ENCODE results near the gene CCDC91. TPM values are rescaled to one million over a fixed set of nuclear protein-coding genes. Genes with fewer than 3 reads are reported as not detected.
A peak's percentile ranks its signal among the peaks of the same experiment; 100 is the strongest.
"Not testable (repeated sequence)": the region's sequence is repeated elsewhere in the genome, so short reads cannot be mapped to it uniquely, and the experiment has no call there.

The CCDC91 gene
- polyA plus RNA-seq, 1 donor = 36.0 TPM

DNA sequence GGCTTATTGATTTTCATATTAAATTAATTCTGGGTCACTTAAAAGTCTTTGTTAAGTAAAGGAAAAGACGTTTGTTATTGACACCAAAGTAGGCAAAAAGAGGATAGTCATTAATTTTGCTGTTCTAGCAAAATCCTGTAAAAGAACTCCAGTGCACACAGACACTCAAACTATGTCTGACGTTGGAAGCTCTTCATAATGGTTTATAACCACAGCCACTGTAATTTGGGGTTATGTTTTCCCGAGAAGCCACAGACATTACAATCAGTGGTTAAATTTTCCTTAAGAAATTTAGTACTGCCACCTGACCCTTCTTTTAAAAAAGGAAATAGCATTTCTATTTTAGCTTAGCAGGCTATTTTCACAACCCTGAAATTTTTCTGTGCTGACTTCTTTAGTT is 267.5 kb downstream of the CCDC91 start:
- no peak for DNase-seq

- no peak for DNase-seq
Measured at GRCh38 chr12:28459481-28459880, 269.2 kb downstream of the CCDC91 start.

GRCh38 chr12:28460420-28461130 is 270.3 kb downstream of the CCDC91 start:
- DNase-seq = no peak

DNA sequence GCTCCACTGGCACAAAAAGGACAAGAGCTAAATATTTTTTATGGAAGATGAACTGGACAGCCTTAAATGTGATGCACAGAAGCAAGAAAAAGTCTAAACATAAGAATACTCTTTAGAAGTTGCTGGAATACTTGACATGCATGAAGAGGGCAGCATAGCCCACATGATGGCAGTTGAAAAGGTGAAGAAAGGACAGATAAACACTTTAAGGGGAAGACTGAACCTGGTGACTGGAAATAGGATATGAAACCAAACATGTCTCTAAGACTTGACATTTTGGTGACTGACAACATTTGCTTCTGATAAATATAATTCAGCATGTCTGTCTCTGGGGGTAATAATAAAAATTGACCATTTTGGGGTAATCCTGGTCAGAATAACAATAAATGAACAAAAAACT is 273.1 kb downstream of the CCDC91 start:
- no peak for DNase-seq

GRCh38 chr12:28471762-28472161 is 281.5 kb downstream of the CCDC91 start:
- not testable (repeated sequence) for DNase-seq

DNA sequence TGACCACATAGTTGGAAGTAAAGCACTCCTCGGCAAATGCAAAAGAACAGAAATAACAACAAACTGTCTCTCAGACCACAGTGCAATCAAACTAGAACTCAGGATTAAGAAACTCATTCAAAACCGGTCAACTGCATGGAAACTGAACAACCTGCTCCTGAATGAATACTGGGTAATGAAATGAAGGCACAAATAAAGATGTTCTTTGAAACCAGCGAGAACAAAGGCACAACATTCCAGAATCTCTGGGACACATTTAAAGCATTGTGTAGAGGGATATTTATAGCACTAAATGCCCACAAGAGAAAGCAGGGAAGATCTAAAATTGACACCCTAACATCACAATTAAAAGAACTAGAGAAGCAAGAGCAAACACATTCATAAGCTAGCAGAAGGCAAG is 285.9 kb downstream of the CCDC91 start:
- not testable (repeated sequence) for DNase-seq

- DNase-seq = not testable (repeated sequence)
Measured at GRCh38 chr12:28479097-28479496, 288.8 kb downstream of the CCDC91 start.

DNA sequence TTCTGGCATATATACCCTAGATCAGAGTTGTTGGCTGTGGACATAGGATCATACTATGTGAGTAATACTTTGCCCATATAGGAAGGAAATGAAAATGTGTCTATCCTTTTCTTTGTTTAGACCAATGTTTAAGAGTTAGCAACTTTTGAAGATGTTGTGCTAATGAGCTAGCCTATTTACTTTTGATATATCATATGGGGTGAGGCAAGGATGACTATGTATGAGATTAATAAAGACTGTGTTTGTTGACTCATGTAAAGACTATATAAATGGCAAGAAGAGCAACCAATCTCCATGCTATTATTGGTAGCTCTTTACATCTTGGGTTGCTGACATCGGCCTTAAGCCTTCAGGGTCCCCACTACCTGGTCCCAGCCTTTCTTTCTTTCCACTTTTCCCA is 289.4 kb downstream of the CCDC91 start:
- no peak for DNase-seq

DNA sequence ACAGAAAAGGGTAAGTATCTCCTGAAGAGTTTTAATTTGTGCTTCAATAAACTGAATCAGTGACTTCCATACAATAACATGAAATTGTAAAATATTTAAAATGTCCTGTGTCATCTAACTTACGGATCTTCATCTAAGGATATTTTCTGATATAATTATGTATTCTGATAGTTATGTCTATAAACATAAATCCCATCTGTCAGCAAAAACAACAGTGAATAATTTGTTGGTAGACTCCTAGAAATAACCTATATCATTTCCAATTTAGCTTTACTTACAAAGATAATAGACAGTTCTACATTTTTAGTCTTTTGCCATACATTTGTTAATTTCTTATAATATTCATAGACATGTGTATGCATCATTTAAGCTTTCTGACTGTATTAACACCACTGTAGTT is 293.9 kb downstream of the CCDC91 start:
- no peak for DNase-seq

GRCh38 chr12:28486521-28486920 is 296.3 kb downstream of the CCDC91 start:
- no peak for DNase-seq

GRCh38 chr12:28489246-28489645 is 299.0 kb downstream of the CCDC91 start:
- no peak for DNase-seq

DNA sequence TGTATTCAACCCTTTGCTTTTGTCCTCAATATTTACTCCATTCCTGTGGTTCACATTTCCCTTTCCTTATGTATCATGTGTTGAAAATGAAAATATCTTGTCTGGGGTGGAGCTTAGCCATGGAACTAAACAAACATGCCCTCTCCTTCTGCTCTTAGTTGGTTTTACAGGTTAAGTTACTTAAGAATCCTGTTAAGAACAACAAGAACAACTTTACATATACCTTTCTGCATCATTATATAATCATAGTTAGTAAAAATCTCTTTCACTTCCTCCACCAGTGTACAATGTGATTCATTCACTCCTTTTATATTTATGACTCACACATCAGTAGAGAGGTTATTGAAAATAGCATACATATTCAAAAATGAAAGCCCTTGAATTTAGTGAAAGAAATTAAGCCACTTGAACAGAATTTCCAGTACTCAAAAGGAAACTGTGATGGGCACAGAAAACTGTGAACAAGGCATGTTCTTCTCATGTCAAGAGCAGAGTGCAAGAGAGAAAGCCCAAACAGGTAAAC is 307.7 kb downstream of the CCDC91 start:
- no peak for DNase-seq

- no peak for DNase-seq
Measured at GRCh38 chr12:28498850-28499249, 308.6 kb downstream of the CCDC91 start.

DNA sequence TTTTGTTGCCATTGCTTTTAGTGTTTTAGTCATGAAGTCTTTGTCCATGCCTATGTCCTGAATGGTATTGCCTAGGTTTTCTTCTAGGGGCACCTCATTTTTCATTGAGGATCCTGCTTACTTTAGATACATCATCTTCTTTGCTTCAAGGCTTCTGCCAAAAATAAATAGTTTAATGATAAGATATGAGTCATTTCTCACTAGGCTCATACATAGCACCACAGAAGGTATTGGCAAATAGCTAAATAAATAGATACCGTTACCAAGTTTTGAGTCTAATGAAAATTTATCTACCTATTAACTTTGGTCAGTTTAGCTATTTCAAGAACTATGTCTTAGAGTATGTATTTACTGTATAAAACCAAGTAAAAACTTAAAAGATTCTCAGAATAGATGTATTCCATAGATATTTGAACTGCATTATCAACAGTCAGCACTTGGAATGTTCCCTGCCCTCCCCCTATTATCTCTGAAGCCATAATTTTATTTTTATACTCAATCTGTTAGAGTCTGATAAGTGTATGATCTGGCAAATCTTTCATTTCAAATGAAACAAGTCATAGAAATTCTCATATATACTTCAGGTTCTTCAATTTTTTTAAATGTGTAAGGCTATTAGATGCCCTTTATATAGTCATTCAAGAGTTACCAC is 310.2 kb downstream of the CCDC91 start:
- DNase-seq = no peak

DNA sequence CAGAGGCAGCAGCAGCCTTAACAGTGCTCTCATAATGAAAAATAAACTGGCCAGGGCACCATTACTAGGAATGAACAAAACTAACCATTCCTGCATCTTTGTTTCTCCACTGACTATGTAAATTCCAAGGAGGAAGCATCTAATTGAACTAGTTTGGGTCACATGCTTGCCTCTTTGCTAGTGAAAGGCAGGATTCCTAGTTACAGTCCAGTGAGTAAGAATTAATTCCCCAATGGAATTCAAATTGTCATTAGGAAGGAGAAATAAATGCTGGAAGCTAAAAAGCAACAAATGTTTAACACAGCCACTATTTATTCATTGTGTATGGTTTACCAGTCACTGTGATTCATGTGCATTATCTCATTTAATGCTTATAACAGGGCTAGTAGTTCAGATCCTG is 316.0 kb downstream of the CCDC91 start:
- DNase-seq = no peak

- no peak for DNase-seq
Measured at GRCh38 chr12:28507033-28507432, 316.8 kb downstream of the CCDC91 start.

- DNase-seq = no peak
Measured at GRCh38 chr12:28507867-28508266, 317.6 kb downstream of the CCDC91 start.

DNA sequence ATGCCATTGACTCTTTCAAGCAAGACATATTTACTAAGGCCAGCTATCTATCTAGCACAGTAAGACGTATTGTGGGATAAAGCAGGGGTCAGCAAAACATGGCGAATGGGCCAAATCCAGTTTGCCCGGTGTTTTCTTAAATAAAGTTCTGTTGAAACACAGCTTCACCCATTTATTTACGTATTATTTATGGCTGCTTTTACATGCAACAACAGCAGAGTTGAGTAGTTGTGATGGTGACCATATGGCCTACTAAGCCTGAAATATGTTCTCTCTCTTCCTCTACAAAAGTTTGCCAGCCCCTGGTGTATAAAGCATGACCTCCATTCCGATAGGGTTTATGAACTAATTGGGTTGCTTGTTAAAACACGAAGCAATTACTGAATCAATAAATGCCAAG is 322.1 kb downstream of the CCDC91 start:
- peak; percentile 29 for DNase-seq

DNA sequence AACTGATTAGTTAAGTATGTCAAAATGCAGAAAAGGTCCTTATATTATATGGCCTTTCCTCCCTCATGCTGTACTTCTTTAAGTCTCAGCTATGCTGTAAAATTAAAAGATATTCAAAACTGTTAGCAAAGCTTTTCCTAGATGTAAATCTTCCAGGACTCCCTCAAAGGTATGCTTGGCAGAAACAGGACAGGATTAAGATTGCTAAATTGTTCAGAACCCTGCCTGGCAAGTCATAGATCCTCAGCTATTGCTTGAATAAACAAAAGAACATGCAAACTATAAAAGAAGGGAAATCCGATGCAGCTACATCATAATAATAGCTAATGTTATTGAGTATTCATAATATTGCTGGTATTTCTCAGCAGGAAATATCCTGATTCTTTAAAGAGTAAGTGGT is 322.6 kb downstream of the CCDC91 start:
- DNase-seq = no peak

DNA sequence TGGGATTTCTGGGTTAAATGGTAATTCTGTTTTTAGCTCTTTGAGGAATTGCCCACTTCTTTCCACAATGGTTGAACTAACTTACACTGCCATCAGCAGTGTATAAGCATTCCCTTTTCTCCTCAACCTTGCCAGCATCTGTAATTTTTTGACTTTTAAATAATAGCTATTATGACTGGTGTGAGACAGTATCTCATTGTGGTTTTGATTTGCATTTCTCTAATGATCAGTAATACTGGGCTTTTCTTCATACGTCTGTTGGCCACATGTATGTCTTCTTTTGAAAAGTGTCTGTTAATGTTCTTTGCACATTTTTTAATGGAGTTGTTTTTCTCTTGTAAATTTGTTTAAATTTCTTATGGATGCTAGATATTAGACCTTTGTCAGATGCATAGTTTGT is 323.7 kb downstream of the CCDC91 start:
- no peak for DNase-seq

- DNase-seq = no peak
Measured at GRCh38 chr12:28517101-28517500, 326.8 kb downstream of the CCDC91 start.

DNA sequence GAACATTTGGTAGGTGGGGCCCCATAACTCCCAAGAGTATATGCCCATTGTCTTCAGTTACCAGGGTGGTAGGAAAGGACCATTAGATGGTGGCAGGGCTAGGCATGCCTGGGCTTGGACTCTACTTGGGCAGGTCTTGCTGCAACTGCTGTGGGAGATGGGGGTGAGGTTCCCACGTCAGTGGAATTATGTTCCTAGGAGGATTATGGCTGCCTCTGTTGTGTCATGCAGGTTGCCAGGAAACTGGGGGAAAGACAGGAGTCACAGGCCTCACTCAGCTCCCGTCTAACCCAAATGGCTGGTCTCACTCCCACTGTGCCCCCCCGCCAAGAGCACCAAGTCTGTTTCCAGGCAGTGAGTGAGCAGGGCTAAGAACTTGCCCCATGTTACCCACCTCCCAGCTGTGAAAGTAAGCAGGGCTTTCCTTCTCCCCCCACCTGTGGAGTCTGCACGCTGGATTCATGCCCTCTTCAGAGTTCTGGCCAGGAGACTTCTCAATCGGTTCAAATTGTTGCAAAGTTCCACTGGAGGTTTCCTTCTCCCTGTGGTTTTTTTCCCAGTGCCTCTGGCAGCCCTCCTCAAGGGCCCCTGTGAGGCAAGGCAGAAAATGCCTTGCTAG is 337.5 kb downstream of the CCDC91 start:
- DNase-seq = no peak

- no peak for DNase-seq
Measured at GRCh38 chr12:28535216-28535615, 345.0 kb downstream of the CCDC91 start.

Data from left kidney (tissue), 2 donors.